ENCODE data around the gene TFIP11.

Gene TFIP11

GRCh38 chr22:26471522-26471921, 40.8 kb downstream of the TFIP11 start:
- in situ Hi-C loops (cut with MboI; ENCODE audit: low sequenced_read_pairs): no loop called here
- H3K9me3 ChIP-seq: no peaks in the 10 kb centered on the region
- H3K4me3 ChIP-seq: no peak overlapping the region
- H3K27me3 ChIP-seq (ENCODE audit: low read depth): no peaks in the 10 kb centered on the region
- peaks cover 56% of the 10 kb centered on the region for H3K36me3 ChIP-seq (replicated peaks)
- peaks cover 14% of the 10 kb centered on the region for H3K4me1 ChIP-seq
- no peak for DNase-seq (ENCODE audit: low spot score in 2 of 2)

- in situ Hi-C loops (cut with MboI; ENCODE audit: low sequenced_read_pairs): no loop called here
- DNase-seq (ENCODE audit: low spot score in 2 of 2): no peak
- Histone ChIP-seq H3K36me3 (replicated peaks) (peaks cover 61% of the 10 kb centered on the region), H3K4me3 (no peak overlapping the region), H3K9me3 (no peaks in the 10 kb centered on the region), H3K27me3 (ENCODE audit: low read depth) (no peaks in the 10 kb centered on the region), H3K4me1 (peaks cover 14% of the 10 kb centered on the region)
Measured at GRCh38 chr22:26470807-26471206, 41.5 kb downstream of the TFIP11 start.

GRCh38 chr22:26466196-26466595, 46.1 kb downstream of the TFIP11 start:
- Histone ChIP-seq H3K9me3 (no peaks in the 10 kb centered on the region), H3K36me3 (replicated peaks) (peaks cover 79% of the 10 kb centered on the region), H3K4me1 (peaks cover 3% of the 10 kb centered on the region), H3K27me3 (ENCODE audit: low read depth) (no peaks in the 10 kb centered on the region), H3K4me3 (no peak overlapping the region)
- DNase-seq (ENCODE audit: low spot score in 2 of 2): no peak
- in situ Hi-C loops (cut with MboI; ENCODE audit: low sequenced_read_pairs): no loop called here

- peaks cover 5% of the 10 kb centered on the region for H3K4me1 ChIP-seq
- peaks cover 77% of the 10 kb centered on the region for H3K36me3 ChIP-seq (replicated peaks)
- in situ Hi-C loops (cut with MboI; ENCODE audit: low sequenced_read_pairs): loop anchor here (5.0 kb wide), 1 partner anchor 97 kb away; no protein-coding TSS in a partner anchor
- H3K9me3 ChIP-seq: no peaks in the 10 kb centered on the region
- H3K4me3 ChIP-seq: no peak overlapping the region
- no peaks in the 10 kb centered on the region for H3K27me3 ChIP-seq (ENCODE audit: low read depth)
- DNase-seq (ENCODE audit: low spot score in 2 of 2): no peak
Measured at GRCh38 chr22:26464312-26464711, 48.0 kb downstream of the TFIP11 start.

- peaks cover 75% of the 10 kb centered on the region for H3K36me3 ChIP-seq (replicated peaks)
- no peak for DNase-seq (ENCODE audit: low spot score in 2 of 2)
- in situ Hi-C loops (cut with MboI; ENCODE audit: low sequenced_read_pairs): loop anchor here (5.0 kb wide), 1 partner anchor 96 kb away; no protein-coding TSS in a partner anchor
- H3K4me1 ChIP-seq: peaks cover 5% of the 10 kb centered on the region
- no peak overlapping the region for H3K4me3 ChIP-seq
- H3K9me3 ChIP-seq: no peaks in the 10 kb centered on the region
- no peaks in the 10 kb centered on the region for H3K27me3 ChIP-seq (ENCODE audit: low read depth)
Measured at GRCh38 chr22:26463688-26464087, 48.6 kb downstream of the TFIP11 start.

- Histone ChIP-seq H3K4me3 (no peak overlapping the region), H3K9me3 (no peaks in the 10 kb centered on the region), H3K36me3 (replicated peaks) (peaks cover 72% of the 10 kb centered on the region), H3K4me1 (peaks cover 5% of the 10 kb centered on the region), H3K27me3 (ENCODE audit: low read depth) (no peaks in the 10 kb centered on the region)
- in situ Hi-C loops (cut with MboI; ENCODE audit: low sequenced_read_pairs): loop anchor here (5.0 kb wide), 1 partner anchor 96 kb away; no protein-coding TSS in a partner anchor
- DNase-seq (ENCODE audit: low spot score in 2 of 2): no peak
Measured at GRCh38 chr22:26463101-26463661, 49.1 kb downstream of the TFIP11 start.

GRCh38 chr22:26462641-26463040, 49.6 kb downstream of the TFIP11 start:
- in situ Hi-C loops (cut with MboI; ENCODE audit: low sequenced_read_pairs): loop anchor here (5.0 kb wide), 1 partner anchor 95 kb away; no protein-coding TSS in a partner anchor
- Histone ChIP-seq H3K4me1 (peaks cover 5% of the 10 kb centered on the region), H3K36me3 (replicated peaks) (peaks cover 73% of the 10 kb centered on the region), H3K27me3 (ENCODE audit: low read depth) (no peaks in the 10 kb centered on the region), H3K4me3 (no peak overlapping the region), H3K9me3 (no peaks in the 10 kb centered on the region)
- no peak for DNase-seq (ENCODE audit: low spot score in 2 of 2)

- Histone ChIP-seq H3K9me3 (no peaks in the 10 kb centered on the region), H3K27me3 (ENCODE audit: low read depth) (no peaks in the 10 kb centered on the region), H3K4me1 (peaks cover 5% of the 10 kb centered on the region), H3K36me3 (replicated peaks) (peaks cover 73% of the 10 kb centered on the region), H3K4me3 (no peak overlapping the region)
- in situ Hi-C loops (cut with MboI; ENCODE audit: low sequenced_read_pairs): loop anchor here (5.0 kb wide), 1 partner anchor 95 kb away; no protein-coding TSS in a partner anchor
- DNase-seq (ENCODE audit: low spot score in 2 of 2): no peak
Measured at GRCh38 chr22:26462051-26462450, 50.2 kb downstream of the TFIP11 start.

GRCh38 chr22:26461188-26461810, 51.0 kb downstream of the TFIP11 start:
- peak; percentile 78 to 93 for DNase-seq (ENCODE audit: low spot score in 2 of 2)
- Histone ChIP-seq H3K9me3 (no peaks in the 10 kb centered on the region), H3K4me1 (peaks cover 5% of the 10 kb centered on the region), H3K36me3 (replicated peaks) (peaks cover 67% of the 10 kb centered on the region), H3K4me3 (no peak overlapping the region), H3K27me3 (ENCODE audit: low read depth) (no peaks in the 10 kb centered on the region)
- in situ Hi-C loops (cut with MboI; ENCODE audit: low sequenced_read_pairs): loop anchor here (5.0 kb wide), 1 partner anchor 94 kb away; no protein-coding TSS in a partner anchor

GRCh38 chr22:26460202-26460601, 52.1 kb downstream of the TFIP11 start:
- H3K9me3 ChIP-seq: no peaks in the 10 kb centered on the region
- in situ Hi-C loops (cut with MboI; ENCODE audit: low sequenced_read_pairs): loop anchor here (5.0 kb wide), 1 partner anchor 93 kb away; no protein-coding TSS in a partner anchor
- no peaks in the 10 kb centered on the region for H3K27me3 ChIP-seq (ENCODE audit: low read depth)
- peaks cover 62% of the 10 kb centered on the region for H3K36me3 ChIP-seq (replicated peaks)
- H3K4me1 ChIP-seq: peaks cover 5% of the 10 kb centered on the region
- no peak for DNase-seq (ENCODE audit: low spot score in 2 of 2)
- no peak overlapping the region for H3K4me3 ChIP-seq

- Histone ChIP-seq H3K27me3 (ENCODE audit: low read depth) (no peaks in the 10 kb centered on the region), H3K4me1 (peaks cover 5% of the 10 kb centered on the region), H3K4me3 (no peak overlapping the region), H3K36me3 (replicated peaks) (peaks cover 57% of the 10 kb centered on the region), H3K9me3 (no peaks in the 10 kb centered on the region)
- in situ Hi-C loops (cut with MboI; ENCODE audit: low sequenced_read_pairs): no loop called here
- DNase-seq (ENCODE audit: low spot score in 2 of 2): no peak
Measured at GRCh38 chr22:26457661-26458272, 54.5 kb downstream of the TFIP11 start.

GRCh38 chr22:26453812-26454500, 58.3 kb downstream of the TFIP11 start:
- Histone ChIP-seq H3K4me3 (no peak overlapping the region), H3K4me1 (no peaks in the 10 kb centered on the region), H3K27me3 (ENCODE audit: low read depth) (no peaks in the 10 kb centered on the region), H3K36me3 (replicated peaks) (peaks cover 43% of the 10 kb centered on the region), H3K9me3 (no peaks in the 10 kb centered on the region)
- in situ Hi-C loops (cut with MboI; ENCODE audit: low sequenced_read_pairs): no loop called here
- no peak for DNase-seq (ENCODE audit: low spot score in 2 of 2)

GRCh38 chr22:26453216-26453615, 59.1 kb downstream of the TFIP11 start:
- H3K27me3 ChIP-seq (ENCODE audit: low read depth): no peaks in the 10 kb centered on the region
- DNase-seq (ENCODE audit: low spot score in 2 of 2): no peak
- no peaks in the 10 kb centered on the region for H3K9me3 ChIP-seq
- H3K4me3 ChIP-seq: no peak overlapping the region
- H3K4me1 ChIP-seq: no peaks in the 10 kb centered on the region
- peaks cover 41% of the 10 kb centered on the region for H3K36me3 ChIP-seq (replicated peaks)
- in situ Hi-C loops (cut with MboI; ENCODE audit: low sequenced_read_pairs): no loop called here
